HG03196 (cell line): ENCODE data around the gene PI4KB.
"Not testable (repeated sequence)": the region's sequence is repeated elsewhere in the genome, so short reads cannot be mapped to it uniquely, and the experiment has no call there.

ENCODE experiments used
- ATAC-seq: cut with Tn5 transposase; IDR thresholded peaks from one replicate; pipeline ENCODE4 v1.9.1; 2021; ENCODE audit not compliant: unreplicated experiment

PI4KB gene

GRCh38 chr1:151327223-151327902, at the start of gene PI4KB:
Gene PI4KB (minus strand): TSS chr1:151327416. CDS start chr1:151316481, 10,935 bp downstream.
- peak; percentile 84 for ATAC-seq

- ATAC-seq: no peak
These were observed 46.0 kb upstream of the PI4KB start for GRCh38 chr1:151373196-151373595.

DNA sequence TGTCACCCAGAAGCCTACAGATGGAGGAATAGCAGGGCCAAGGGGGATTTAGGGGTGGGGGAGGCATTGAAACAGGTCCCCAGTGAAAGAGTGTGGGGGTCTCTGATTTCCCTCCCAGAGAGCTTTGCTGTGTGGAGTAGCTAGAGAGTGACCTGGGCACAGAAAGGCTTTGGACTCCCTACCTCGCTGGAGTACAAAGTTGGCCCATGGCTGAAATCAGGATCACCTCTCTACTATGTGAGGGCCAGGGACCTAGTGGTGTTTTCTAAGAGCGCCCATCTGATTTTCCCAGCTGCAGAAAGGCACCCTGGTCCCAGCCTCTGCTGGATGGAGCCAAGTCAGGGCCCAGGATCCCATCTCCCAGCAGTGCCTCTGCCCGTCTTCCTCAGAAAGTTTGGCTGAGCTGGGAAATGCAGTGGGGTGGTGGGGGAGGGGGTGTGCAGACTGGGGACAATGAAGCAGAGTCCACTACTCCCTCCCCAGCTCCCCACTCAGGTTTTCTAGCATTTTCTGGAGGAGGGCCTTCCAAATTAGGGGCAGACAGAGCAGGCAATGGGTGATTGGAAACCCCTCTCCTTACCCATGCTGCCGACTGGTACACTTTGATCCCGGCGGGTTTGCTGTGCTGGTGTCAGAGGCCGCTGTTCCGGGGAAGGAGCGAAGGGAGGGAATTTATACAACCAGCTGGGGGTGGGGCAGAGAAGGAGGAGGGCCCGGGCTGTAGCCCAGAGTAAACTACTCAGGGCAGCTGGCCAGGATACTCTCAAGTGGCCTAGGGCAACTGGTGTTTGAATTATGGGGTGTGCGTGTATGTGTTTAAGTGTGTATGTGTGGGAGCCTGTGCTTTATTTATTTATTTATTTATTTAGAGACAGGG, 45.1 kb upstream of the PI4KB start, which contains the start of gene SELENBP1:
TSS of gene SELENBP1 (minus strand) at position 648 of the 877 bp plus-strand sequence. CDS start at position 584, 64 bp downstream.
- no peak for ATAC-seq

DNA sequence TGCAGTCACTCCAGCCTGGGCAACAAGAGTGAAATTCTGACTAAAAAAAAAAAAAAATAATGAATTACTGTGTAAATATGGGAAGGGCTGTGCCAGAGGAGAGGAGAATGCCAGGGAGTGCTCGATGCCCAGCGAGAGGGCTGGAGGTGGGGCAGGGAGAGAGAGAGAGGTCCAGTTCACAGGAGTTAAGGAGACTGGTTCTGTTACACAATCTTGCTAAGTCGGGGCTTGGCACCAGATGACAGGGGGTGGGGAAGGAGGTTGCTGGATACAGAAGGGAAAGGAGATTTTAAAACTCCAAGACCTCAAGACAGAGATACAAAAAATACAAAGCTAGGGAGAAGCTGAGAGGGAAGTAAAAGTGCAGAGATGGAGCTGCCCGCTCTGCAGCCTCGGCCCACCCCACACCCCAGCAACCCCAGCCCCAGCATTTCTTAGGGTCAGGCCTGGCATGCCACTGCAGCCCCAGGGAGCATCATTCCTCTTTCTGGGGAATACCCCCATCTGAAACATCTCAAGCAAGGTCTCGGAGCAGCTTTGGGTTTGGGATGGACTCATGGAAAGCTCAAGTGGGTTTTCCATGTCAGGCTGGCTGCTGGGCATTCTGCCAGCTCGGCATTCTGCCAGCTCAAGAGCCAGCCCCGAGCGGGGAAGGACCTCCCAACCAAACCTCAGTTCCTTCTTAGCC, 44.3 kb upstream of the PI4KB start:
- no peak for ATAC-seq

DNA sequence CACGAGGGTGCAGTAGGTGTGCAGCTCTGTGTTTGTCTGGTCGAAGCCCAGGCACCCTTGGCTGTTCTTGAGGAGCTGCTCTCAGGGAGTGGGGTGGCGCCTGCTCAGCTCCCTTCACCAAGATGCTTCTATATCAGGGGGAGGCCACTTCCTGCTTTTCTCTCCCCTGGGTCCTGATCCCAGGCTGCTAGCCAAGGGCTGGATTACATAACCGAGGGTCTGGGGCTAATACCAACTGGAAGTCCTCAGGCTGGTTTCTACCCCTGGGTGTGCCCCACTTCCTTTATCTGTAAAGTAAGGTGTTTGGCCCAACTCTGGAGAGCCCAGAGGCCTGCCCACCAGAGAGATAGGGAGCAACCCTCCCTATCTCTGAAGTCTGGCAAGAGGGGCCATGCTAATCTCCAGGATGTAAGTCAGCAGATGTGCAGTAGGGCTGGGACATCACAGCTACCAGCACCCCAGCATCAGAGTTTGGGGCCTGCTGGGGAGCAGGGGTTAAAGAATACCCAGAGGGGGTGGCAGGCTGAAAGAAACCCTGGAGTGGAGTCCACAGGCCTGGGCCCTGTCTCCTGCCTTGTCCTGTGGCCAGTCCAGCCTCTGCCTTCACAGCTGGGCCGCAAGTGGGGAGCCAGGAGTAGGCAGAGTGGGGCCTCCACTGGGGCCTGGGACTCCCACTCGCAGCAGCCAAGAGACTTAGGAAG, 43.1 kb upstream of the PI4KB start:
- ATAC-seq: no peak

DNA sequence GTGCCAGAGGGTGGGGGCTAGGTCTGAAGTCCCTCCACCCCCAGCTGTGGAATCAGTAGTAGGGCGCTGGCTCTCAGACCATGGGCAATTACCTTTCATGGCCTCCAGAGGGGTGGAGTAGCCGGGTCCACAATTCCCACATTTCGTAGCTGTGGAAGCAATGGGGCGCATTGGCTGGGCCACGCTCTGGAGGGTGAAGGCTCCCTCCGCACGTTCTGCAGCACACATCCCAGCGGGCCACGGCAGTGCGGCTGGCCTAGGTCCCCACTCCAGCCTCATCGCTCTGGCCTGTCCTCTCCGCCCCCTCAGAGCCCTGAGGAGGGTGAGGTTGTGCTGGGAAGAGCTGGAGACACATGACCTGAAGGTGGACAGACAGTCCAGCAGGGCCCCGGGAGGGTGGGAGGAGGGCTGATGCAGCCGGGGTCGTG, 42.4 kb upstream of the PI4KB start:
- no peak for ATAC-seq

GRCh38 chr1:151369302-151369610, 42.0 kb upstream of the PI4KB start:
- no peak for ATAC-seq

GRCh38 chr1:151368393-151369301, 41.4 kb upstream of the PI4KB start:
- ATAC-seq: no peak

GRCh38 chr1:151367658-151368392, 40.6 kb upstream of the PI4KB start:
- no peak for ATAC-seq

DNA sequence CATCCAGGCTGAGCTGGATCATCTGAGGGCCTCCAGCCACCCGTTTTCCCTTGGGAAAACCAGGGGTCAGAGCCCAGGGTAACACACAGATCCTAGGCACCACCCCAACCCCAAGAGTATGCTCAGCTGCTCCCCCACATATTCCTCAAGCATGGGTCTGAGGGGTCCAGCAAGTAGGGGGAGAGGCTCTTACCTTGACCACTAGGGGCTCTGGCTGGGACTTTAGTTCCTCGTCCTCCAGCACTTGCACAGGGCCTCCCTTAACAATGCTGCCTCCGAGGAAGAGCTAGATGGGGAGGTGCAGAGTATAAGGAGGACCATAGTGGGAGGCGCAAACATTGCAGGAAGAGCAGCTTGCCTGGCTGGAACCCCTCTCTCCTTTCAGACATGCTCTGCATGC, 37.8 kb upstream of the PI4KB start:
- ATAC-seq: no peak

- ATAC-seq: no peak
These were observed 35.3 kb upstream of the PI4KB start for GRCh38 chr1:151362308-151363155.

GRCh38 chr1:151361883-151362282, 34.7 kb upstream of the PI4KB start:
- ATAC-seq: no peak

GRCh38 chr1:151356696-151357095, 29.5 kb upstream of the PI4KB start:
- ATAC-seq: no peak

DNA sequence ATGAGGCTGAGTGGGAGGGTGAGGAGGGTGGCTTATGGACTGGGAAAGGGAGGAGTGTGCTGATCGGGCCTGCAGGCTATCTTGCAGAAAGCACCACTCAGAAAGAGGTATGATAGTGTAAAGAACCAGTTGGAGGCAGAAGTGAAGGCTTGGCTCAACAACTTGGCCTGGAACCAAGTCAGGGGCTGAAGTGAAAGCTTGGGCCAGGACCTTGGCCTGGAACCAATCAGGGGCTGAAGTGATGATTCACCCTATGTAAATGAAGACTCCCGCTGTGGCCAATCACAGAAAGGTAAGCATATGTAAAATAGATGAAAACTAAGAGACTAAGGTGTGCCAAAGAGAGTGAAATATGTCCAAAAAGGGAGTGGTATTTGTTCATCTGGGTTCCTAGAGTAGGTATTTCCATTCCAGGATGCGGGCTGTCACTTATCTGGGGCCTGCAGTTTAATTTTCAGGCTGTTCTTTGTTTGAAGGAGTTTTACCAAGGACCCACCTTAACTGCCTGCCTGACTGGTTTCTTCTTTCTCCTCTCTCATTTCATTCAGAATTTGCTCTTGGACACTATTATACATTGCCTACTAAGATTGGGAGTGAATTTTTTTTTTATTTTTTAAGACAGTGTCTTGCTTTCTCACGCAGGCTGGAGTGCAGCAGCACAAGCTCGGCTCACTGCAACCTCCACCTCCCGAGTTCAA, 25.0 kb upstream of the PI4KB start:
- ATAC-seq: no peak

DNA sequence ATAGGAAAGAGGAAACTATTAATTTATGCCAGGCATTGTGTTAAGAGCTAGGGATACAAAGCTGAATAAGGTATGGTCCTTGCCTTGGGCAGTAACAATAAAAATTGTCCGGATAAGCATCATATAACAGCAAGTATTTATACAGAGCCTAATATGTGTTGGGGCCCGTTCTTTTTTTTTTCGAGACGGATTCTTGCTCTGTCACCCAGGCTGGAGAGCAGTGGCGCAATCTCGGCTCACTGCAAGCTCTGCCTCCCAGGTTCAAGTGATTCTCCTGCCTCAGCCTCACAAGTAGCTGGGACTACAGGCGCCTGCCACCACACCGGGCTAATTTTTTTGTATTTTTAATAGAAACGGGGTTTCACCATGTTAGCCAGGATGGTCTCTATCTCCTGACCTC, 23.1 kb upstream of the PI4KB start:
- ATAC-seq: not testable (repeated sequence)

DNA sequence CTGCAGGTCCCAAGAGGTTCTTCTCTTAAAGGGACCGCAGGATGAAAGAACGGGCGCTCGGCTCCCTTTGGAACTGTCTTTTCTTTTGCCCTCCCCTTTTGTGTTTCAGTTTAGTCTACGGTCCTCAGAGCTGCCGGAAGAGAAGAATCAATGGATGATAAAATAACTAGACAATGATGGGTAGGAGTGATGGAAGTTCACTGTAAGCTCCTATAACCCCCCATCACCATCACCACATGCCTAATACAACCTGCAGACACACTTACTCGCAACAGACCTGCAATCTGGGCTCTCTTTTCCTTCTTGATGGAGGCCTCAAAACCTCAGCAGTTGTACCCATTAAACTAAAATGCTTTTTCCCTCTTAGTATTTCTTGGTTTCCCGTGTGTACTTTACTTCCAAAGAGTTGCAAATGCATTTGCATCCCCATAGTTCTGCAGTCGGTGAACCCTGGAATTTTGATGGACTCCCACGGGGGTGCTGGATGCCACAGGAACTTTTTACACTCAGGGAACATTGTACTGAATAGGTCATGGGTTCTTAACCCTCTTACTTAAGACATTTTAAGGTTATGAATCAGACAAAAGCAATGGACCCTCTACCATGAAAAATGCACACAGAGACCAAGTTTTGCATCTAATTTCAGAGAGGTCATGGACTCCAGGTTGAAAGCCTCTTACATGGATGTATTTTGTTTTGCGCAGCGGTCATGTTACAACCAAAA, 20.5 kb upstream of the PI4KB start:
- ATAC-seq: no peak
